Activated CD4-positive, alpha-beta T cell treated with anti-CD3 and anti-CD28 coated beads, Interleukin-2, amount 50 U/mL, for 24 hours (primary cell): ENCODE measurements around the gene FAM3D.
"Not testable (repeated sequence)": the region's sequence is repeated elsewhere in the genome, so short reads cannot be mapped to it uniquely, and the experiment has no call there.

ENCODE experiments used
- DNase-seq, 2 donors: peaks; one replicate each; pipeline ENCODE4 v3.0.0-alpha.2; 2020; ENCODE audit warnings: low read depth in 1 of 2, low spot score in 1 of 2

The FAM3D gene

DNA sequence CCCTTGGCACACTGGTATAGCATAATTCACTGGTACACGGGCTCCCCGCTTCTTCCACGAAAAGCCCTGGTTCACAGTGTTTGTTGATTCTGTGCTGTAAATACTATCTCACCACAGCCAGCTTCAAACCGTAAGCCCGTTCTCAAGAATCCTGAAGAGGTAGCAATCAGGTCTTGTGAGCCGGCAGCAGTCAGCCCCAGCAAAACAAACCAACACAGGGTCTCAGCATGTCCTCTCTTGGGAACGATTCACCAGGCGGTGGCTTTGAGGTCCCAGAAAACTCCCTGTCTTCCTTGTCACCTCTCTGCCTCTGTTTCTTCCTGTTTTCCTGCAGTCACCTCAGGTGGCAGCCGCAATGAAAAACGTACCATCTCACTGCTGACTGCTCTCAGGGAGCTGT, 19.1 kb upstream of the FAM3D start:
- no peak for DNase-seq

GRCh38 chr3:58683466-58683865, 16.9 kb upstream of the FAM3D start:
- DNase-seq, result no peak

- DNase-seq, result no peak
Observed at GRCh38 chr3:58683001-58683458, 16.5 kb upstream of the FAM3D start.

DNA sequence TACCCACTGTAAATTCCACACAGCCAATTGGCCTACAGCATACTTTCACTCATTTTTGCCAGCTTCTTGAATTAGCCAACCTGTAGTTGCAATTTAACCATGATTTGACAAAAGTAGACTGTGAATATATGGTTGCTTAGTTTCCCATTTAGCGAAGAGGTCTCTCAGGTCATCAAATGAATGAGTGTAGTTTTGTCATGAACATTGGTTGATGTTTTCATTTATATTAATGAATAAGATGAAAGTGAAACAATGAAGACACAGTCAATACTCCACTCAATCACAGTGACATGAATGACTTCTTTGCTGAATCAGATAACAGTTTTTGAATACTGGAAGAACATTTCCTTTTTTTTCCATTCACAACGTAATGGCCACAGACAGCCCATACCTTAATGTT, 15.3 kb upstream of the FAM3D start:
- DNase-seq, result no peak

DNA sequence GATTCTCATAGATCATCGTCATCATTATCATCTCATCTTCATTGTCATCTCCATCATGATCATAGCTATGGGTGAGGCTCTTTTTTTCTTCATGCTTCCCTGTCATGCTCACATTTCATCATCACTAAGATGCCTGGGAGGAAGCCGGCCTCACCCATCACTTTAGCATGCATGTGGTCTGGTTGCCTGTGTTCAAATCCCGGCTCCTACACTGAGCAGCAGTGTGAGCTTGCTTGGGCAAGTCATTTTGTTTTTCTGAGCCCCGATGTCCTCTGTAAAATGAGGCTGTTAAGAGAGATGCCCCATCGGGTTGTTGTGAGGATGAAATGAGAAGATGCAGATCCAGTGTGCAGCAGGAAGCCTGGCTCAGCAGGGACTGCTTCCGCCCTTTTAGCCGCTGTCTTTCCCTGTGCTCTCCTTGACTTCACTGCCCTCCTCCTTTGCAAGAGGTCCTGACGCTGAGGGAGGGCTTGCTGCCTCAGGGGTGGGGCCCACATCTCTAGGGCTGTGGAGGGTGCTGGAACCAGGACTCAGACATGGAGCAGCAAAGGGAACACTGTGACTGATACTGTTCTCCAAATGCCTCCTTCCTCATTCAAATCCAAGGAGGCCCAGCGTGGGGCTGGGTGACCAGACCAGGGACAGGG, 14.4 kb upstream of the FAM3D start:
- no peak for DNase-seq

DNA sequence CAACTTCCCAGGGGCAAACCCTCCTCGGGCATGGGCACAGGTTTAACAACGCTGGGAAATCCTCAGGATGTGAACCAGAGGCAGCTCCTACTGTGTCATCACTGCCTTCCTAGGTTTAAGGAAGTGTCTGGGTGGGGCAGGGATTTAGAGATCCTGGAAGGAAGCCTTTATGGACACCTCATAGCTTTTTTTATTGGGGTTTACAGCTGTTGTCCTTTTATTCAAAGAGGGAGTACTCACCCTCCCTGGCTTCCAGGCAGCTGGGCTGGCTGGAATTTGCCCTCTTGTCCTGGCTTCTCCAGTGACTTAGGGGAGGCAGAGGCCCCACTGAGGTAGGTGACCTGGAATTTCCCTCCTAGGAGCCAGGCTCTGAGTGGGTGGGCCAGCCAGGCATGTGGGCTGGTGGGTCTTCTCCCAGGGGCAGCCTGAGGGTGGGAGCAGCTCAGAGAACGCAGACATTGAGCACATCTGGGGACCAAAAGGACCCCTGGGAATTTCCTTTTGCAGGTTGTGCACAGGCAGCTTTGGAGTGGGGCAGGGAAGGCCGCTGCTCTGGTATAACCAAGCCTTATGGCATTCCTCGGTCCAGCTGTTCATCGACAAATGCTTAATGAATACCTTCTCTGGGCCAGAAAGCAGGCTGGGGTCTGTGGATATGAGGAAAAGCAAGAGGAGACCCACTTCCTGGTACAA, 13.5 kb upstream of the FAM3D start:
- DNase-seq, result no peak

DNA sequence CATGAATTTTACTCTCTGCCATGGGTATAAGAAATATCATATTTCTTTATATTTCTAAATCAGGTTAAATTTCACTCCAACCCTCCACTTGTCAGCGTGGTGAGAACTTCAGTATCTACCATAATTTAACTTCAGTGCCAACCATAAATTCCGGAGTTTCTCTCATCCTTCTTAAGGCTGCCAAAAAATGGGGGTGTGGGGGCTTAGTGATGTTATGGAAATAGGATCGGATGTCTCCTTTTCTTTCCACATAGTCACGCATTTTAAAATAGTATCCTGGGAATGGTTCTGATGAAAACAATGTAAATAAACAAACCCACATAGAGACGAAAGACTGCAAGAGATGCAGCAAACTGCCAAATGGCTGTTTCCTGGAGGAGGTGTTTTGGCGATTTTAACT, 12.9 kb upstream of the FAM3D start:
- DNase-seq, result no peak

- DNase-seq, result not testable (repeated sequence)
Observed at GRCh38 chr3:58678177-58678970, 11.8 kb upstream of the FAM3D start.

- no peak for DNase-seq
Observed at GRCh38 chr3:58672880-58673279, 6.3 kb upstream of the FAM3D start.

- DNase-seq, result no peak
Observed at GRCh38 chr3:58672451-58672850, 5.9 kb upstream of the FAM3D start.

DNA sequence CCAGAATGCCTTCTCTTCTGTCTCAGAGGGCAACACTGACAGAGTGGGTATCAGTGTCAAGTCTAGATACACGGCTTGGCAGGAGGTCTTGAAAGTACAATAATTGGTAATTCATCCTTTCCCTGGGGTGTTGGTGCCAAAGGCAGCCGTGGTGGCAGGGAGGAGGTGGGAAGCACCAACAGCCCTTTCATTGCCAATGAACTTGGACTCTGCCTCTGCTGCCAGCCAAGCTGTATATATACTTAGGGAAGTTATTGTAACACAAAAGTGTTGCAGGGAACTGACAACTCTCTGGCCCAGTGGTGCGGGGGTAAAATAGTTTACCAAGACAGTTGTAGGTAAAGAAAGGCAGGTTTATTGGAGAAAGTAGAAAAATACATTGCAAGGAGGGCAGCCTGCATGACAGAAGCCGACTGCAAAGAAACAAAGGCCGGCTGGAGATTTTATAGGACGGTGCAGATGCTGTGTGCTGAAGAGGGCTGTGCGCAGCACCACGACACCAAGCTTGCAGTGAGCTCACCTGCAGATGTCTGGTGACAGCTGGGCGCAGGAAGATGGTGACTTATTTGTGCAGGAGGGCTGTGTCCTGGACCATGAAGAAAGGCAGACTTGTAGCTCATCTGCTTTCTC, 4.0 kb upstream of the FAM3D start:
- DNase-seq, result no peak

DNA sequence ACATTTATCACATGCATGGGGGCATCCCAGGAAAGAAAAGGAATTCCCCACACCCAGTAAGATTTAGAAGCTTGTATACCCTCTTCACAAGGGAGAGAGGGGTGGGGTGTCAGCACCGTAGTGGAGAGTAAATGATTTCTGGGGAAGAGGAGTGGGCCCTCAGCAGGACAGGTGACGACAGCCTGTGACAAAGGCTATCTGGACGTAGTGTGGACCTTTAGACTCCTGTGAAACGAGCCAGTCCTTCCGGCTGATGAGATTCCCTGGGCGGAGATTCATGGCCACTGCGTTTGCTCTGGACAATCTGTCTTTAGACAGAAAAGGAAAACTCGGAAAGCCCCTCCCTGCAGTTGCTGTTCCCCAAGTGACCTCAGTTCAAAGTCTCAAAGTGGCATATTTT, 1.7 kb upstream of the FAM3D start:
- no peak for DNase-seq

DNA sequence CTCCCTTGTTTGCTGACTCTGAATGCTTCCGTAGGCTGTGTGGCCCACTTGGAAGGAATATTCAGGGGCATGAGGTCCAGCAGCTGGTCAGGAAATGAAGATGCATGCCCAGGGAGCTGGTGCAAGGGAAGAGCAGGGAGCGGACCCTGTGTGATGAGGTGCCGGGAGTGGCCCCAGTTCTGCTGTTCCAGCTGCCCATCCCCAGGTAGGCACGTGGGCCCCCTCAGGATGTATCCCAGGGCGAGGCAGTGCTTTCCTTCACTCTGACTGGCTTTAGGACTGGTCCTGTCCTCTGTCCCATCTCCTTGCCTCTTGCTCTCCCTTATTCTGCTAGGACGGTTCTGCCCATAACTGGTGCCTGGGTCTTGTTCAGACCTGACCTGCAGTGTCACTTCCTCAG, 1.1 kb upstream of the FAM3D start:
- no peak for DNase-seq

- DNase-seq, result no peak
Observed at GRCh38 chr3:58667229-58667628, 655 bp upstream of the FAM3D start.

GRCh38 chr3:58665405-58665804, 1.2 kb downstream of the FAM3D start:
- DNase-seq, result no peak

DNA sequence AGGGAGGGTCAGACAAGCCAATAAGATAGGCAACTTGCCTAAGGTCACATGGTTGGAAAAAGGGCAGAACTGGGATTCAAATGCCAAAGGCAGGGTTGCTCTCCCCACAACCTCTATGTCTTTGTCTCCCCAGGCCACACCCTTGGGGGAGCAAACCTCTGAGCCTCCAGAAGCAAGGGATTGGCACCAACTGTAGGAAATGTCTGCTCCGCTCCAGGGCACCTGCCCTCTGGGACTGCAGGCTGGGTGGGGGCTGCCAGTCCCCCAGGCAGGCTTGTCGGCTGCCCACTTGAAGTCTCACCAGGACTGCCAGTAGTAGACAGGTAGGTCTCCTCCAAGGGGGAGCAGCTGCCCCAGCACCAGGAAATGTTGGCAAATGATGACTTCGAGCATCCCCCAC, 2.0 kb downstream of the FAM3D start:
- DNase-seq, result no peak

- no peak for DNase-seq
Observed at GRCh38 chr3:58661836-58662420, 4.6 kb downstream of the FAM3D start.

DNA sequence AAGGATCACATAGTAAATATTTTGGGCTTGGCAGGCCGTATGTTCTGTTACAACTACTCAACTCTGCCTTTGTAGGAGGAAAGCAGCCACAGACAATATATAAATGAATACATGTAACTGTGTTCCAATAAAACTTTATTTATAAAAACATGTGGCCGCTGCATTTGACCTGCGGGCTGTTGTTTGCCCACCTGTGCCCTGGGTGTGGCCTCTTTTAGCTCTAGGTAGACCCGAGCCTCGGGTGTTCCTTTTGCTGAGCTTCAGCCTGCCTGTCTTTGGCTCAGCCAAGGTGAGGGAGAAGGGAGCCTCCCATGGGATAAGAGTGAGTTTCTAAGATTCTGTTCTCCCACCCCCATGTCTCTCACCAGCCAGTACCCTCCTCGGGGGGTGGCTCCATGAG, 5.6 kb downstream of the FAM3D start:
- no peak for DNase-seq

DNA sequence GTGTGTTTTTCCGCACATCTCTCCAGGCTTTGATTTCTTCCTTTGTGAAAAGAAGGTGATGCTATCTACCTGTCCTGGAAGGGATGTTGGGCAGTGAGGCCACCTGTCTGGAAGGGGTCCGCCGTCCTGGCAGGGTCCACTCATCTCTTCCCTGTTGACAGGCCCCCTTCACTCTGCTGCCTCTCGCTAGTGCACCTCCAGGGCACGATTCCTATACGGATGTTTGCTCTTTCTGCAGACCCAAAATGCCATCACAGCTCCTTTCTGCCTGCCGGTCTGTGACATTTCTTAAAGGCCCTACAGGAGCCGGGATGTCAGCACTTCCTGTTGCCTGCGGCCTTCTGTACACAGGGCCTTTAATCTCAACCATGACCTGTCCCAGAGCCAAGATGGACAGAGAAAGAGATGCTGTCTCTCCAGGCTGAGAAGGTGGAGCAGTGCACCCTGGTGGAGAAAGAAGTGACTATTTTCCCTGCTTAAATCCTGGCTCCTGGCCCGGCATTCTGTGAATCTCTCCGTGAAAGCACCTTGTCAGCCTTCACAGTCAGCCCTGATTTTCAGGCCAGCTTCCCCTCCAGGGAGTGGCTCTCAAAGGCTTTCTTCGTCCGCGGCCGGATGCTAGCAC, 7.4 kb downstream of the FAM3D start:
- DNase-seq, result no peak

DNA sequence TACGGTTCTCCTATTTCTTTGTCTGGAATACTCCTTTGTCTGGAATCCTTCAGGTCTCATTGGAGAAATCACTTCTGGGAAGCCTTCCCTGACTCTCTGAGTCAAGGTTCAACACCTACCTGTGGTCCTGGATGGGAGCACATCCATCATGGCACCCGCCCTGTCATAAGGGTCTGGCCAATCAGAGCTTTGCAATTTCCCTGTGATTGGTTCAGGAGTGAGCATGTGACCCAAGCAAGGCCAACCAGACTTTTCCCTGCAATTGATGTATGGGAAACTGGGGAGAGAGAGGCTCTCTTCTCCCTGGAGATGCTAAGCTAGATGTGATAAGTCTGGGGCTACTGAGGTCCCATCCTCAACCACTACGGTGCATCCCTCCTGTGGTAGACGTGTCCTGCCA, 8.1 kb downstream of the FAM3D start:
- DNase-seq, result no peak

GRCh38 chr3:58657571-58658141, 8.9 kb downstream of the FAM3D start:
- no peak for DNase-seq
